Liver (tissue), 3 donors: ENCODE data around the gene MAP7D1.

ENCODE experiments used
- ATF3 ChIP-seq: IDR thresholded peaks from 2 replicates; pipeline ENCODE4 v1.6.1; 2016; ENCODE audit warnings: antibody characterized with exemption
- EGR1 ChIP-seq, 2 donors: IDR thresholded peaks; 2 replicates each; pipeline ENCODE4 v1.6.1; 2016 to 2018; ENCODE audit warnings: antibody characterized with exemption in 2 of 2, low read depth in 2 of 2
- JUND ChIP-seq, 2 donors: IDR thresholded peaks; 2 replicates each; pipeline ENCODE4 v1.6.1; 2016; ENCODE audit warnings: antibody characterized with exemption in 2 of 2
- RXRA ChIP-seq, 2 donors: IDR thresholded peaks; 2 replicates each; pipeline ENCODE4 v1.6.1; 2017 to 2018; ENCODE audit warnings: antibody characterized with exemption in 2 of 2, mild to moderate bottlenecking in 1 of 2
- TAF1 ChIP-seq: conservative IDR thresholded peaks from 2 replicates; pipeline ENCODE4 v1.6.1; 2016; ENCODE audit warnings: antibody characterized with exemption, mild to moderate bottlenecking
- TF ChIP-seq, protein P1 (sequence below): fragments of 150-350 bp; IDR thresholded peaks from 2 replicates; pipeline ENCODE4 v1.5.1; 2017; ENCODE audit warnings: improper control_type of control experiment, low read depth, low read length; ENCODE audit not compliant: missing input control
- TF ChIP-seq, protein P2 (sequence below): IDR thresholded peaks from 2 replicates; pipeline ENCODE4 v1.6.1; 2016; ENCODE audit warnings: antibody characterized with exemption
- donor health status: healthy.
- donor health status: healthy.

- TF ChIP-seq, protein P1, sequence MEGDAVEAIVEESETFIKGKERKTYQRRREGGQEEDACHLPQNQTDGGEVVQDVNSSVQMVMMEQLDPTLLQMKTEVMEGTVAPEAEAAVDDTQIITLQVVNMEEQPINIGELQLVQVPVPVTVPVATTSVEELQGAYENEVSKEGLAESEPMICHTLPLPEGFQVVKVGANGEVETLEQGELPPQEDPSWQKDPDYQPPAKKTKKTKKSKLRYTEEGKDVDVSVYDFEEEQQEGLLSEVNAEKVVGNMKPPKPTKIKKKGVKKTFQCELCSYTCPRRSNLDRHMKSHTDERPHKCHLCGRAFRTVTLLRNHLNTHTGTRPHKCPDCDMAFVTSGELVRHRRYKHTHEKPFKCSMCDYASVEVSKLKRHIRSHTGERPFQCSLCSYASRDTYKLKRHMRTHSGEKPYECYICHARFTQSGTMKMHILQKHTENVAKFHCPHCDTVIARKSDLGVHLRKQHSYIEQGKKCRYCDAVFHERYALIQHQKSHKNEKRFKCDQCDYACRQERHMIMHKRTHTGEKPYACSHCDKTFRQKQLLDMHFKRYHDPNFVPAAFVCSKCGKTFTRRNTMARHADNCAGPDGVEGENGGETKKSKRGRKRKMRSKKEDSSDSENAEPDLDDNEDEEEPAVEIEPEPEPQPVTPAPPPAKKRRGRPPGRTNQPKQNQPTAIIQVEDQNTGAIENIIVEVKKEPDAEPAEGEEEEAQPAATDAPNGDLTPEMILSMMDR = no peak
- no peak for TF ChIP-seq TAF1
- TF ChIP-seq EGR1 (IDR thresholded peaks at IDR 0.05; ENCODE audit: low read depth in 2 of 2) = no peak
- TF ChIP-seq, protein P2, sequence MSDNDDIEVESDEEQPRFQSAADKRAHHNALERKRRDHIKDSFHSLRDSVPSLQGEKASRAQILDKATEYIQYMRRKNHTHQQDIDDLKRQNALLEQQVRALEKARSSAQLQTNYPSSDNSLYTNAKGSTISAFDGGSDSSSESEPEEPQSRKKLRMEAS = no peak
- no peak for TF ChIP-seq ATF3
- TF ChIP-seq RXRA (IDR thresholded peaks at IDR 0.05) = no peak
- no peak for TF ChIP-seq JUND (IDR thresholded peaks at IDR 0.05)
Measured at GRCh38 chr1:36119456-36119855, 36.5 kb upstream of the MAP7D1 start.
